ENCODE data around the gene DYNC1H1. TPM values are rescaled to one million over a fixed set of nuclear protein-coding genes. Genes with fewer than 3 reads are reported as not detected.

DYNC1H1 gene
- total and polyA plus RNA-seq, 2 of the 13 experiments (the other 11 are each of a cell fraction or from before 2014, with no cell fraction given), result 74.4 to 239 TPM

DNA sequence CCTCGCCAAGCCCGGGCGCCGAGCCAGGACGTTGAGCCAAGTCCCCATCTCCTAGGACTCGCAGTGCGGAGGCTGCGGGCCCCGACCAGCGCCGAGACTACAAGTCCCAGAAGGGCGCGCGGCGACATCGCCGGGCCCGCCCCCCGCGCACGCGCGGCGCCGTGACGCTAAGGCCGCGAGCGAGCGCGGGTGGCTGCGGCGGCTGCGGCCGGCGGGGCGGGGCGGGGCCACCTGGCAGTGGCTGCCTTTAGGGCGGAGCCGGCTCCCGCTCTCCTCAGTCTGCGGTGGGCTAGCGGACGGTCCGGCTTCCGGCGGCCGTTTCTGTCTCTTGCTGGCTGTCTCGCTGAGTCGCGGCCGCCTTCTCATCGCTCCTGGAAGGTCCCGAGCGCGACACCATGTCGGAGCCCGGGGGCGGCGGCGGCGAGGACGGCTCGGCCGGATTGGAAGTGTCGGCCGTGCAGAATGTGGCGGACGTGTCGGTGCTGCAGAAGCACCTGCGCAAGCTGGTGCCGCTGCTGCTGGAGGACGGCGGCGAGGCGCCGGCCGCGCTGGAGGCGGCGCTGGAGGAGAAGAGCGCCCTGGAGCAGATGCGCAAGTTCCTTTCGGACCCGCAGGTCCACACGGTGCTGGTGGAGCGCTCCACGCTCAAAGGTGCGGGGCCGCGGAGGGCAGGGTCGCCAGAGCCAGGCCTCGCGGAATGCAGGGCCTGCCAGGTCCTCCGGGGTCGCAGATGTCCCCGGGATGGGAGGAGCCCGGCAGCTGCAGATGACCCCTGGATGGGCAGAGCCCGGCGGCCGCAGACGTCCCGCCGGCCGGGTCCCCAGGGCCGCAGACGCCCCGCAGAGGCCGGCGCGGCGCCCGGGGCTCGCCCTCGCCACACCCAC lies at the start of gene DYNC1H1 (continued):
- TF ChIP-seq ZNF224 (CRISPR knock-in tag; IDR thresholded peaks at IDR 0.05) (peak; percentile 92), TCF12 (IDR thresholded peaks at IDR 0.05) (no peak), TCF12 (CRISPR knock-in tag; IDR thresholded peaks at IDR 0.05) (0 out of 2 replicates have a peak, but pooled peaks have one; percentile 31), GFI1 (CRISPR knock-in tag; IDR thresholded peaks at IDR 0.05; ENCODE audit: borderline replicate concordance) (peak; percentile 29; the same call in 1 of the 2 replicates), ZNF317 (CRISPR knock-in tag; IDR thresholded peaks at IDR 0.05) (peak; percentile 64; the same call in 1 of the 2 replicates), HIVEP1 (CRISPR knock-in tag; IDR thresholded peaks at IDR 0.05) (peak; percentile 63), BHLHE40 (IDR thresholded peaks at IDR 0.05; ENCODE audit: low read length) (peak; percentile 23; the same call in 1 of the 2 replicates), TSC22D2 (CRISPR knock-in tag; IDR thresholded peaks at IDR 0.05; ENCODE audit: borderline replicate concordance) (peak; percentile 67; the same call in 1 of the 2 replicates), MYC (CRISPR knock-in tag; IDR thresholded peaks at IDR 0.05; ENCODE audit: borderline replicate concordance) (peak; percentile 74; the same call in 1 of the 2 replicates), GATAD2A (CRISPR knock-in tag; IDR thresholded peaks at IDR 0.05) (no peak), TEAD2 (CRISPR knock-in tag; IDR thresholded peaks at IDR 0.05) (no peak)
- TF ChIP-seq, protein P1, sequence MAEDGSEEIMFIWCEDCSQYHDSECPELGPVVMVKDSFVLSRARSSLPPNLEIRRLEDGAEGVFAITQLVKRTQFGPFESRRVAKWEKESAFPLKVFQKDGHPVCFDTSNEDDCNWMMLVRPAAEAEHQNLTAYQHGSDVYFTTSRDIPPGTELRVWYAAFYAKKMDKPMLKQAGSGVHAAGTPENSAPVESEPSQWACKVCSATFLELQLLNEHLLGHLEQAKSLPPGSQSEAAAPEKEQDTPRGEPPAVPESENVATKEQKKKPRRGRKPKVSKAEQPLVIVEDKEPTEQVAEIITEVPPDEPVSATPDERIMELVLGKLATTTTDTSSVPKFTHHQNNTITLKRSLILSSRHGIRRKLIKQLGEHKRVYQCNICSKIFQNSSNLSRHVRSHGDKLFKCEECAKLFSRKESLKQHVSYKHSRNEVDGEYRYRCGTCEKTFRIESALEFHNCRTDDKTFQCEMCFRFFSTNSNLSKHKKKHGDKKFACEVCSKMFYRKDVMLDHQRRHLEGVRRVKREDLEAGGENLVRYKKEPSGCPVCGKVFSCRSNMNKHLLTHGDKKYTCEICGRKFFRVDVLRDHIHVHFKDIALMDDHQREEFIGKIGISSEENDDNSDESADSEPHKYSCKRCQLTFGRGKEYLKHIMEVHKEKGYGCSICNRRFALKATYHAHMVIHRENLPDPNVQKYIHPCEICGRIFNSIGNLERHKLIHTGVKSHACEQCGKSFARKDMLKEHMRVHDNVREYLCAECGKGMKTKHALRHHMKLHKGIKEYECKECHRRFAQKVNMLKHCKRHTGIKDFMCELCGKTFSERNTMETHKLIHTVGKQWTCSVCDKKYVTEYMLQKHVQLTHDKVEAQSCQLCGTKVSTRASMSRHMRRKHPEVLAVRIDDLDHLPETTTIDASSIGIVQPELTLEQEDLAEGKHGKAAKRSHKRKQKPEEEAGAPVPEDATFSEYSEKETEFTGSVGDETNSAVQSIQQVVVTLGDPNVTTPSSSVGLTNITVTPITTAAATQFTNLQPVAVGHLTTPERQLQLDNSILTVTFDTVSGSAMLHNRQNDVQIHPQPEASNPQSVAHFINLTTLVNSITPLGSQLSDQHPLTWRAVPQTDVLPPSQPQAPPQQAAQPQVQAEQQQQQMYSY (CRISPR knock-in tag; IDR thresholded peaks at IDR 0.05), result no peak
- TF ChIP-seq, protein P2, sequence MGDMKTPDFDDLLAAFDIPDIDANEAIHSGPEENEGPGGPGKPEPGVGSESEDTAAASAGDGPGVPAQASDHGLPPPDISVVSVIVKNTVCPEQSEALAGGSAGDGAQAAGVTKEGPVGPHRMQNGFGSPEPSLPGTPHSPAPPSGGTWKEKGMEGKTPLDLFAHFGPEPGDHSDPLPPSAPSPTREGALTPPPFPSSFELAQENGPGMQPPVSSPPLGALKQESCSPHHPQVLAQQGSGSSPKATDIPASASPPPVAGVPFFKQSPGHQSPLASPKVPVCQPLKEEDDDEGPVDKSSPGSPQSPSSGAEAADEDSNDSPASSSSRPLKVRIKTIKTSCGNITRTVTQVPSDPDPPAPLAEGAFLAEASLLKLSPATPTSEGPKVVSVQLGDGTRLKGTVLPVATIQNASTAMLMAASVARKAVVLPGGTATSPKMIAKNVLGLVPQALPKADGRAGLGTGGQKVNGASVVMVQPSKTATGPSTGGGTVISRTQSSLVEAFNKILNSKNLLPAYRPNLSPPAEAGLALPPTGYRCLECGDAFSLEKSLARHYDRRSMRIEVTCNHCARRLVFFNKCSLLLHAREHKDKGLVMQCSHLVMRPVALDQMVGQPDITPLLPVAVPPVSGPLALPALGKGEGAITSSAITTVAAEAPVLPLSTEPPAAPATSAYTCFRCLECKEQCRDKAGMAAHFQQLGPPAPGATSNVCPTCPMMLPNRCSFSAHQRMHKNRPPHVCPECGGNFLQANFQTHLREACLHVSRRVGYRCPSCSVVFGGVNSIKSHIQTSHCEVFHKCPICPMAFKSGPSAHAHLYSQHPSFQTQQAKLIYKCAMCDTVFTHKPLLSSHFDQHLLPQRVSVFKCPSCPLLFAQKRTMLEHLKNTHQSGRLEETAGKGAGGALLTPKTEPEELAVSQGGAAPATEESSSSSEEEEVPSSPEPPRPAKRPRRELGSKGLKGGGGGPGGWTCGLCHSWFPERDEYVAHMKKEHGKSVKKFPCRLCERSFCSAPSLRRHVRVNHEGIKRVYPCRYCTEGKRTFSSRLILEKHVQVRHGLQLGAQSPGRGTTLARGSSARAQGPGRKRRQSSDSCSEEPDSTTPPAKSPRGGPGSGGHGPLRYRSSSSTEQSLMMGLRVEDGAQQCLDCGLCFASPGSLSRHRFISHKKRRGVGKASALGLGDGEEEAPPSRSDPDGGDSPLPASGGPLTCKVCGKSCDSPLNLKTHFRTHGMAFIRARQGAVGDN (CRISPR knock-in tag; IDR thresholded peaks at IDR 0.05), result peak; percentile 64
- TF ChIP-seq, protein P3, sequence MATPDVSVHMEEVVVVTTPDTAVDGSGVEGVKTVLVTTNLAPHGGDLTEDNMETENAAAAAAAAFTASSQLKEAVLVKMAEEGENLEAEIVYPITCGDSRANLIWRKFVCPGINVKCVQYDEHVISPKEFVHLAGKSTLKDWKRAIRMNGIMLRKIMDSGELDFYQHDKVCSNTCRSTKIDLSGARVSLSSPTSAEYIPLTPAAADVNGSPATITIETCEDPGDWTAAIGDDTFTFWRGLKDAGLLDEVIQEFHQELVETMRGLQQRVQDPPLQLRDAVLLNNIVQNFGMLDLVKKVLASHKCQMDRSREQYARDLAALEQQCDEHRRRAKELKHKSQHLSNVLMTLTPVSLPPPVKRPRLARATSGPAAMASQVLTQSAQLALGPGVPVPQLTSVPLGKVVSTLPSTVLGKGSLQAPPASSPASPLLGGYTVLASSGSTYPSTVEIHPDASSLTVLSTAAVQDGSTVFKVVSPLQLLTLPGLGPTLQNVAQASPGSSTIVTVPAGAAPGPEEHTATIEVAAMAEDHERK (CRISPR knock-in tag; IDR thresholded peaks at IDR 0.05; ENCODE audit: low read depth), result peak; percentile 90
- TF ChIP-seq, protein P4, sequence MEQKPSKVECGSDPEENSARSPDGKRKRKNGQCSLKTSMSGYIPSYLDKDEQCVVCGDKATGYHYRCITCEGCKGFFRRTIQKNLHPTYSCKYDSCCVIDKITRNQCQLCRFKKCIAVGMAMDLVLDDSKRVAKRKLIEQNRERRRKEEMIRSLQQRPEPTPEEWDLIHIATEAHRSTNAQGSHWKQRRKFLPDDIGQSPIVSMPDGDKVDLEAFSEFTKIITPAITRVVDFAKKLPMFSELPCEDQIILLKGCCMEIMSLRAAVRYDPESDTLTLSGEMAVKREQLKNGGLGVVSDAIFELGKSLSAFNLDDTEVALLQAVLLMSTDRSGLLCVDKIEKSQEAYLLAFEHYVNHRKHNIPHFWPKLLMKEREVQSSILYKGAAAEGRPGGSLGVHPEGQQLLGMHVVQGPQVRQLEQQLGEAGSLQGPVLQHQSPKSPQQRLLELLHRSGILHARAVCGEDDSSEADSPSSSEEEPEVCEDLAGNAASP (CRISPR knock-in tag; IDR thresholded peaks at IDR 0.05; ENCODE audit: borderline replicate concordance), result no peak
- TF ChIP-seq, protein P5, sequence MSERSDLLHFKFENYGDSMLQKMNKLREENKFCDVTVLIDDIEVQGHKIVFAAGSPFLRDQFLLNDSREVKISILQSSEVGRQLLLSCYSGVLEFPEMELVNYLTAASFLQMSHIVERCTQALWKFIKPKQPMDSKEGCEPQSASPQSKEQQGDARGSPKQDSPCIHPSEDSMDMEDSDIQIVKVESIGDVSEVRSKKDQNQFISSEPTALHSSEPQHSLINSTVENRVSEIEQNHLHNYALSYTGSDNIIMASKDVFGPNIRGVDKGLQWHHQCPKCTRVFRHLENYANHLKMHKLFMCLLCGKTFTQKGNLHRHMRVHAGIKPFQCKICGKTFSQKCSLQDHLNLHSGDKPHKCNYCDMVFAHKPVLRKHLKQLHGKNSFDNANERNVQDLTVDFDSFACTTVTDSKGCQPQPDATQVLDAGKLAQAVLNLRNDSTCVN (CRISPR knock-in tag; IDR thresholded peaks at IDR 0.05; ENCODE audit: borderline replicate concordance), result no peak
